DMS114 treated with DMSO at 0.1 percent for 48 hours (cell line): ENCODE measurements around the gene IRF6.

ENCODE experiments used
- DNase-seq: peaks from one replicate; lab custom pipeline; 2025; ENCODE audit not compliant: unreplicated experiment; lab: John Stamatoyannopoulos, UW

Gene IRF6

GRCh38 chr1:209761011-209761635, 44.8 kb downstream of the IRF6 start:
- DNase-seq: no peak

- DNase-seq: no peak
Observed at GRCh38 chr1:209759829-209760359, 46.0 kb downstream of the IRF6 start.

GRCh38 chr1:209758400-209758799, 47.5 kb downstream of the IRF6 start:
- no peak for DNase-seq

DNA sequence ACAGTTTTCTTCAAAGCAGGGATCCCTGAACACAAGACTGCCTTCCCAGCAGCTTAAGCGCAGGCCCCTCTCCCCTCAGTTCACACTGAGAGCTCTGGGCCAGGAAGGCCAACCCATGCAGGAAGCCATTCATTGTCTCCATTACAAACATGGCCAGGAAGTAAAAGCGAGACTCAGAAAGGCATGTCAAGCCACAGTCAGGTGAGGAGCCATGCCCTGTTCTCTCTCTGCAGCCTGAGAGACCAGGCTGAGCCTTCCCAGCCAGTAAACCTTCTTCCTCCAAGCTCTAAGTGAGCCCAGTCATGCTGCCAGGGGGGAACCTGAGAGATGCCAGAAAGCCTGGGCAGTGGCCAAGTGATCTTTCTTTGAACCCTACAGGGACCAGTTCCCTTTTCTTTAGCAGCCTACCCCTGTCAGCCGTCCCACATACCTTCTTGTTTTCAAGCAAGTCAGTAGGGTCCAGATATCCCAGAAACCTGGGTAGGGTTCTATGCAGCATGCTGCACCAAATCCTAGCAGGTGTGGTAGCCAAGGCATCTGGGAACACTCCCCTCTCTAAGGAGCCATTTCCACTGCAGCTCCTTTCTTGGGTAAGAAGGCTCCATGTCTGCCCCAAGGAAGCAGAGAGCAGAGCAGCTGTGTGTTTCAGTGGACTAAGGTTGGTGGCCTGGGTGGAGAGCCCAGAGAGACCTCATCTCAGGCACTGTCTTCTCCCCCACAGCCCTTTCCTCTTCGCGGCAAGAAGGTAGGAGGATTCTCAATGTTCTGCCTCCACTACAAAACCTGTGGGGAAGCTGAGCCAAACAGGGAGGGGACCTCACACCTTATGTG, 49.1 kb downstream of the IRF6 start:
- DNase-seq: no peak

DNA sequence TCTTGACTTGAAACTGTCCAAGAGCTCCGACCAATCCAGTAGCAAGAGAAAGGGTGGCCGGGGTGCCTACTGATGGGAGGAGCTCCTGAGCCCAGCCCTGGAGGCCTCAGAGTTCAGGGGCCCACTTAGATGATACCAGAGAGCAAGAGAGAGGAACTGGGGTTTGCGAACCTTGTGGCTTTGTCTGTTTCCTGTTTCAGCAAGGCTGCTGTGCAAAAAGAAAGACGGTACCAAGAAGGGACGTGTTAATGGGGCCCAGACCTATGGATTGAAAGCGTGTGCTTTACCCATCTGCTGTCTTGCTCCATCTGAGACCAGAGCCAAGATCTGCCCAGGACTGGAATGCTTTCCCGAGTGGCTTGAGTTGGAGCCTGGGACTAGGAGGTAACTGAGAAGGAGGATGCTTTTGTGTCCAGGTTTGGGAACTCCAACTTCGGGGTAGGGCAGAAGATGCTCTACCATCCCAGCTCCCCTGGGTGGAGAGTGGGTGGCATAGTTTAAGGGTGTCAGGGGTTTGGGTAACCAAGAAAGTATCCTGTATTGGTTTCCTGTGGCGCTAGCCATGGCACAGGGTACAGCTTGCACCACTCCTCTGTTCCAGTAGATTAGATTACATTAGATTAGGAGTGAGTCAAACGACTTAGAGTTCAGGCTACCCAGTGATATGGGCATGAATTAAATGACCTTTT, 49.9 kb downstream of the IRF6 start, which contains the start of gene TRAF3IP3:
Gene TRAF3IP3 (plus strand): TSS at position 128 of the 689 bp plus-strand sequence. CDS start 3,987 bp downstream, outside the sequence.
- no peak for DNase-seq

- DNase-seq: no peak
Observed at GRCh38 chr1:209755256-209755655, 50.7 kb downstream of the IRF6 start.

GRCh38 chr1:209752890-209753289, 53.1 kb downstream of the IRF6 start:
- no peak for DNase-seq

GRCh38 chr1:209751627-209752231, 54.2 kb downstream of the IRF6 start:
- no peak for DNase-seq

- DNase-seq: no peak
Observed at GRCh38 chr1:209749670-209750323, 56.1 kb downstream of the IRF6 start.

DNA sequence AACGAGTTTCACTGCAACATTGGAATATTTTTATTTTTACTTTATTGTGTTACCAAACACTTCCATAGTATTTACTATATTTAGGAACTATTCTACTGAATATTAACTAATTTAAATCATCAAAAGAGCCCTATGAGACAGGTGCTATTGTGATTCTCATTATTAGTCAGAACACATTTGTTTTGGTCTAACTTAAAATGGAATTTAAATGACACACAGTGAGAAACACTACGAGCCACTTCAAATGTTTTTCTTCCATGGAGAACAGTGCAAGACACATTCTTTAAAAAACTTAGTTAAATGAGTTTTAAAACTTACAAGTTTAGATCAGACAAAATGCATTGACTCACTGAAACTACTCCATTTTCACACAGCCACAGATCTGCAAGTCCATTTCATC, 56.7 kb downstream of the IRF6 start:
- DNase-seq: no peak

DNA sequence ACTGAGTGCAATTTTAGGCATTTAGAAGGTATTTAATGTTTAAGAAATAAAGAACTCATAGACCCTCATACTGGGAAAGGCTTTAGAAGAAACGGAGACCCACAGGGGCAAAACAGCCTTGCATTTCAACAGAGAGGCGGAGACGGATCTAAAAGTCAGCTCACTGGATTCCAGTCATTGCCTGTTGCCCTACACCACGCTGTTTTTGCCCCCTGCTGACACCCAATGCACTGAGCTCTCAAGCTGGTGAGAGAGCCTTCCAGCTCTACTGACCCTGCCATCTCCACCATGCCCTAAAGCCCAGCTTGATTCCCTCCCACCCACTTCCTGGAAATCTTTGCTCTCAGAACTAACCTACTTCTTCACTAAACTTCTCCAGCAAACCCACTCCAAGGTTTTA, 57.3 kb downstream of the IRF6 start:
- no peak for DNase-seq

- DNase-seq: no peak
Observed at GRCh38 chr1:209747580-209748262, 58.2 kb downstream of the IRF6 start.

GRCh38 chr1:209746451-209747165, 59.3 kb downstream of the IRF6 start:
- DNase-seq: no peak

GRCh38 chr1:209743145-209743482, 62.8 kb downstream of the IRF6 start:
- DNase-seq: no peak

GRCh38 chr1:209742409-209743144, 63.4 kb downstream of the IRF6 start:
- DNase-seq: no peak

DNA sequence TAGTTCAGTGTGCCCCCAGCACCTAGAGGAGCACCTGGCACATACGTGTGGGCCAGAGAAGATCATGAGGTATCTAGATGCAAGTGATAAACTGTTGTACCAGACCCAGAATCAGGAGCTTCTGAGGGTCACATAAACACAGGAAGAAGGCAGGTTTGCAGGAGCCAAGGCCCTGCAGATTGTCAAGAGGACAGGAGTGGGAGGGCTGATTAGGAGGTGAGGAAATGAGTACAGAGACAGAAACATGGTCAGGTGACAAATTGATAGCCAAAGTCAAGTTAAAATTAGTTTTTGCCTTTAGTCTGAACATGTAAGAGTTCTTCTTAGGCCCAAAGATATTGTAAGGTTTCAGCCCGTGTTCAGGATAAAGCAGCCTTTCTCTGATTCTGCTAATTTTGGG, 64.1 kb downstream of the IRF6 start:
- no peak for DNase-seq

DNA sequence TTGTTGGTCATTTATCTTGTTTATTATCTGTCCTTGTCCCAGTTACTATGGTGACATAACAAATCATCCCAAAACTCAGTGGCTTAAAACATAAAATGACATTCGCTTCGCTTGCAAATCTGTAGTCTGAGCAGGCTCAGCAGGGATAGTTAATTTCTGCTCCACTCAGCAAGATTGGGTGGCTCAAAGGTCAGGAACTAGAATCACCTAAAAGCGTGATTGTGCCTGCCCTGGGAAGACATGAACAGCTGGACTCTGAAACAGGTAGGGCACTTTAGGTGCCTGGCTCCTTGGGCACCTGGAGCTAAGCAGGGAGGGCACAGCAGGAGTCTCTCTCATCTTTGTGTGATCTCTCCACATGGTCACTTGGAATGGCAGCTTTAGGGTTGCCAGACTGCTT, 64.7 kb downstream of the IRF6 start:
- DNase-seq: no peak

DNA sequence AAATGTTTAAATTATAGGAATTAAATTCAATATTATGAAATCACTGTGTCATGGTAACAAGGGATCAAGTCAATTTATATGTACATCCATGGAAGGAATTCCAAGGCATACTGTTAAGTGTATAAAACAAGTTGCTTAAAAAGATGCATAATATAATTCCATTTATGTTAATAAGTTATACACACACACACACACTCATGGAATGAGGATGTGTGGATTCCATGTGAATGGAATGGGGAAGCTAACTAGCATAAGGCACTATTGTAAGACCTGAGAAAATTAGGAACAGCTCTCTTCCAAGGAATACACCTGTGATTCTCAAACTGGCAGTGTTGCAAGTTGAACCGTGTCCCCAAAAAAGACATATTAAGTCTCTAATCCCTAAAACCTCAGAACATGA, 67.7 kb downstream of the IRF6 start:
- no peak for DNase-seq

- no peak for DNase-seq
Observed at GRCh38 chr1:209737118-209737505, 68.8 kb downstream of the IRF6 start.
